HepG2 (cell line): ENCODE data around the gene RGS19. TPM values are rescaled to one million over a fixed set of nuclear protein-coding genes. Genes with fewer than 3 reads are reported as not detected.

Experiments
- KMT2A ChIP-seq: sonication (generic); formaldehyde crosslinking; IDR thresholded peaks from 2 replicates; pipeline ENCODE4 v1.4.0; 2020; ENCODE audit warnings: missing genetic modification reagents
- KMT2B ChIP-seq: IDR thresholded peaks from 2 replicates; pipeline ENCODE4 v1.6.1; 2016; ENCODE audit warnings: missing genetic modification reagents, missing compliant biosample characterization
- PHB2 ChIP-seq: fragments of 450-650 bp; IDR thresholded peaks from 2 replicates; pipeline ENCODE4 v1.6.1; 2018; ENCODE audit not compliant: partially characterized antibody
- RAD51 ChIP-seq: fragments of 450-650 bp; IDR thresholded peaks from 2 replicates; pipeline ENCODE4 v1.6.1; 2016; ENCODE audit warnings: borderline replicate concordance
- U2AF2 ChIP-seq: fragments of 200-400 bp; formaldehyde crosslinking; IDR thresholded peaks from 2 replicates; pipeline ENCODE4 v1.6.1; 2017; ENCODE audit warnings: low read depth, mild to moderate bottlenecking, low read length
- XRCC5 ChIP-seq: fragments of 200-400 bp; formaldehyde crosslinking; optimal IDR thresholded peaks from 2 replicates; pipeline ENCODE3; 2017; ENCODE audit warnings: mild to moderate bottlenecking, low read length
- YEATS2 ChIP-seq: sonication (generic); formaldehyde crosslinking; IDR thresholded peaks from 2 replicates; pipeline ENCODE4 v1.4.0; 2020; ENCODE audit warnings: missing genetic modification reagents, borderline replicate concordance
- ZNF260 ChIP-seq: sonication (generic); formaldehyde crosslinking; IDR thresholded peaks from 2 replicates; pipeline ENCODE4 v1.4.0; 2020; ENCODE audit warnings: missing genetic modification reagents, low read depth, mild to moderate bottlenecking, borderline replicate concordance
- ZNF619 ChIP-seq: sonication (generic); formaldehyde crosslinking; IDR thresholded peaks from 2 replicates; pipeline ENCODE4 v1.4.0; 2020; ENCODE audit warnings: mild to moderate bottlenecking, missing genetic modification reagents
- ZSCAN21 ChIP-seq: sonication (generic); formaldehyde crosslinking; IDR thresholded peaks from 2 replicates; pipeline ENCODE4 v1.8.0; 2022; ENCODE audit warnings: mild to moderate bottlenecking, missing genetic modification reagents, moderate library complexity, borderline replicate concordance
- polyA plus RNA-seq, 8 experiments: library from polyadenylated mRNA; depleted of rRNA in 3 of 8; stranded (reverse) in 7 of 8; unstranded in 1 of 8; fragments of >200 nt; fragmentation: Illumina TruSeq in 4 of 8; extraction: Trizol in 4 of 8; gene quantifications; 2 replicates each; pipeline versions ENCODE4 v1.2.1 to v1.2.3, GENCODE V29; 2011 to 2016; ENCODE audit warnings: low read depth in 4 of 8, missing spikeins in 1 of 8, mixed read lengths in 1 of 8; ENCODE audit not compliant: insufficient read depth in 1 of 8
- total RNA-seq, 5 experiments: library from RNA; depleted of rRNA; stranded (reverse); fragments of >200 nt; fragmentation: Illumina TruSeq; extraction: Trizol; gene quantifications; 2 replicates each; pipeline ENCODE4 v1.2.3, GENCODE V29; 2016; ENCODE audit warnings: low read depth in 1 of 5
- TF ChIP-seq, protein P1 (sequence below): sonication (generic); formaldehyde crosslinking; conservative IDR thresholded peaks from 2 replicates; pipeline ENCODE4 v1.5.0; 2020; ENCODE audit warnings: missing genetic modification reagents
- TF ChIP-seq, protein P2 (sequence below): sonication (generic); formaldehyde crosslinking; IDR thresholded peaks from 2 replicates; pipeline ENCODE4 v1.5.0; 2020; ENCODE audit warnings: missing genetic modification reagents
- TF ChIP-seq, protein P3 (sequence below): IDR thresholded peaks from 2 replicates; pipeline ENCODE4 v1.6.1; 2016; ENCODE audit warnings: missing genetic modification reagents, missing compliant biosample characterization
- TF ChIP-seq, protein P4 (sequence below): IDR thresholded peaks from 2 replicates; pipeline ENCODE4 v1.6.1; 2016; ENCODE audit warnings: missing compliant biosample characterization, missing genetic modification reagents, borderline replicate concordance
- TF ChIP-seq, protein P5 (sequence below): sonication (generic); formaldehyde crosslinking; IDR thresholded peaks from 2 replicates; pipeline ENCODE4 v1.5.0; 2020; ENCODE audit warnings: missing genetic modification reagents, mild to moderate bottlenecking, borderline replicate concordance
- TF ChIP-seq, protein P6 (sequence below): sonication (generic); formaldehyde crosslinking; IDR thresholded peaks from 2 replicates; pipeline ENCODE4 v1.4.0; 2020; ENCODE audit warnings: missing genetic modification reagents, borderline replicate concordance
- TF ChIP-seq, protein P7 (sequence below): sonication (generic); formaldehyde crosslinking; IDR thresholded peaks from 2 replicates; pipeline ENCODE4 v1.5.0; 2020; ENCODE audit warnings: missing genetic modification reagents

The RGS19 gene
- total and polyA plus RNA-seq, 2 of the 13 experiments (the other 11 are each of a cell fraction or from before 2014, with no cell fraction given) = 10.7 to 11.9 TPM

DNA sequence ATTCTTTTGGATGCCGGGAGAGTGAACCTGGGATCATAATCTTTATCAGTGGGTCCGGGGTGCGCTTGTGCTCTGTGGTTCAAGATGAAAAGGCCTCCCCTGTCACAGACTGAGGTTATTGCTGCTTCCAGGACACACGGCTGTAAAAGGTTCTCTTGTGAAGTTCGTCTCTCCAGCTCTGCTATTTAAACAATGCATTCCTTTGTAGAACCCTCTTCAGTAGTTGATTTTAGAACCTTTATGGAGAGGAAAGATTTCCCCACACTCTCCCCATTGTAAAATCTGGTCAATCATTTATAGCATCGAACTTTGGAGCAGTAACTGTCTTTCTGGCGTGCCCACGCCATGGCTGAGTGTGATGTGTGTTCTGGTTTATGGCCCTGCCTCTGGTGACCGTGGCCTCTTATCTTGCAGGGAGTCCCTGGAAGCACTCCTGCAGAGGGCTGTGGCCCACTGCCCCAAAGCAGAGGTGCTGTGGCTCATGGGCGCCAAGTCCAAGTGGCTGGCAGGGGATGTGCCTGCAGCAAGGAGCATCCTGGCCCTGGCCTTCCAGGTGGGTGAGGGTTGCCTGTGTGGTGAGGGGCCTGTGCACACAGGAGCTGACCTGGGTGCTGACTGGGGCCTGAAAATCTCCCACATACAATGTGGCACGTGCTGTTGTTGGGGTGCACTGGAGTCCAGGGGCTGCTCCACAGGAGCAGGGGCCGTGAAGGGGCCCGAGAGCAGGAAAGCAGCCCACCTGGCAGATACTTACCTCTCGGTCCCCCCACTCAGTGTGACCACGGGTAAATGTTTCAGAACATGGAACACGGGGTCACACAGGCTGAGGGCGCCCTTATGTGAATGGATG is 55.0 kb downstream of the RGS19 start (continued):
- TF ChIP-seq, protein P1, sequence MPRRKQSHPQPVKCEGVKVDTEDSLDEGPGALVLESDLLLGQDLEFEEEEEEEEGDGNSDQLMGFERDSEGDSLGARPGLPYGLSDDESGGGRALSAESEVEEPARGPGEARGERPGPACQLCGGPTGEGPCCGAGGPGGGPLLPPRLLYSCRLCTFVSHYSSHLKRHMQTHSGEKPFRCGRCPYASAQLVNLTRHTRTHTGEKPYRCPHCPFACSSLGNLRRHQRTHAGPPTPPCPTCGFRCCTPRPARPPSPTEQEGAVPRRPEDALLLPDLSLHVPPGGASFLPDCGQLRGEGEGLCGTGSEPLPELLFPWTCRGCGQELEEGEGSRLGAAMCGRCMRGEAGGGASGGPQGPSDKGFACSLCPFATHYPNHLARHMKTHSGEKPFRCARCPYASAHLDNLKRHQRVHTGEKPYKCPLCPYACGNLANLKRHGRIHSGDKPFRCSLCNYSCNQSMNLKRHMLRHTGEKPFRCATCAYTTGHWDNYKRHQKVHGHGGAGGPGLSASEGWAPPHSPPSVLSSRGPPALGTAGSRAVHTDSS (CRISPR knock-in tag) = no peak
- TF ChIP-seq KMT2A (no peak), XRCC5 (peak; percentile 91), PHB2 (no peak), ZNF619 (no peak), YEATS2 (CRISPR knock-in tag) (peak; percentile 77), U2AF2 (no peak), ZSCAN21 (CRISPR knock-in tag) (peak; percentile 10), ZNF260 (no peak), KMT2B (no peak; the same call in 1 of the 2 replicates), RAD51 (no peak)
- TF ChIP-seq, protein P2, sequence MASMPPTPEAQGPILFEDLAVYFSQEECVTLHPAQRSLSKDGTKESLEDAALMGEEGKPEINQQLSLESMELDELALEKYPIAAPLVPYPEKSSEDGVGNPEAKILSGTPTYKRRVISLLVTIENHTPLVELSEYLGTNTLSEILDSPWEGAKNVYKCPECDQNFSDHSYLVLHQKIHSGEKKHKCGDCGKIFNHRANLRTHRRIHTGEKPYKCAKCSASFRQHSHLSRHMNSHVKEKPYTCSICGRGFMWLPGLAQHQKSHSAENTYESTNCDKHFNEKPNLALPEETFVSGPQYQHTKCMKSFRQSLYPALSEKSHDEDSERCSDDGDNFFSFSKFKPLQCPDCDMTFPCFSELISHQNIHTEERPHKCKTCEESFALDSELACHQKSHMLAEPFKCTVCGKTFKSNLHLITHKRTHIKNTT (CRISPR knock-in tag) = no peak
- TF ChIP-seq, protein P3, sequence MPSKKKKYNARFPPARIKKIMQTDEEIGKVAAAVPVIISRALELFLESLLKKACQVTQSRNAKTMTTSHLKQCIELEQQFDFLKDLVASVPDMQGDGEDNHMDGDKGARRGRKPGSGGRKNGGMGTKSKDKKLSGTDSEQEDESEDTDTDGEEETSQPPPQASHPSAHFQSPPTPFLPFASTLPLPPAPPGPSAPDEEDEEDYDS (CRISPR knock-in tag) = peak; percentile 50; the same call in 1 of the 2 replicates
- TF ChIP-seq, protein P4, sequence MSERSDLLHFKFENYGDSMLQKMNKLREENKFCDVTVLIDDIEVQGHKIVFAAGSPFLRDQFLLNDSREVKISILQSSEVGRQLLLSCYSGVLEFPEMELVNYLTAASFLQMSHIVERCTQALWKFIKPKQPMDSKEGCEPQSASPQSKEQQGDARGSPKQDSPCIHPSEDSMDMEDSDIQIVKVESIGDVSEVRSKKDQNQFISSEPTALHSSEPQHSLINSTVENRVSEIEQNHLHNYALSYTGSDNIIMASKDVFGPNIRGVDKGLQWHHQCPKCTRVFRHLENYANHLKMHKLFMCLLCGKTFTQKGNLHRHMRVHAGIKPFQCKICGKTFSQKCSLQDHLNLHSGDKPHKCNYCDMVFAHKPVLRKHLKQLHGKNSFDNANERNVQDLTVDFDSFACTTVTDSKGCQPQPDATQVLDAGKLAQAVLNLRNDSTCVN (CRISPR knock-in tag) = peak; percentile 78; the same call in 1 of the 2 replicates
- TF ChIP-seq, protein P5, sequence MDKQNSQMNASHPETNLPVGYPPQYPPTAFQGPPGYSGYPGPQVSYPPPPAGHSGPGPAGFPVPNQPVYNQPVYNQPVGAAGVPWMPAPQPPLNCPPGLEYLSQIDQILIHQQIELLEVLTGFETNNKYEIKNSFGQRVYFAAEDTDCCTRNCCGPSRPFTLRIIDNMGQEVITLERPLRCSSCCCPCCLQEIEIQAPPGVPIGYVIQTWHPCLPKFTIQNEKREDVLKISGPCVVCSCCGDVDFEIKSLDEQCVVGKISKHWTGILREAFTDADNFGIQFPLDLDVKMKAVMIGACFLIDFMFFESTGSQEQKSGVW (CRISPR knock-in tag) = no peak
- TF ChIP-seq, protein P6, sequence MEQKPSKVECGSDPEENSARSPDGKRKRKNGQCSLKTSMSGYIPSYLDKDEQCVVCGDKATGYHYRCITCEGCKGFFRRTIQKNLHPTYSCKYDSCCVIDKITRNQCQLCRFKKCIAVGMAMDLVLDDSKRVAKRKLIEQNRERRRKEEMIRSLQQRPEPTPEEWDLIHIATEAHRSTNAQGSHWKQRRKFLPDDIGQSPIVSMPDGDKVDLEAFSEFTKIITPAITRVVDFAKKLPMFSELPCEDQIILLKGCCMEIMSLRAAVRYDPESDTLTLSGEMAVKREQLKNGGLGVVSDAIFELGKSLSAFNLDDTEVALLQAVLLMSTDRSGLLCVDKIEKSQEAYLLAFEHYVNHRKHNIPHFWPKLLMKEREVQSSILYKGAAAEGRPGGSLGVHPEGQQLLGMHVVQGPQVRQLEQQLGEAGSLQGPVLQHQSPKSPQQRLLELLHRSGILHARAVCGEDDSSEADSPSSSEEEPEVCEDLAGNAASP = peak; percentile 76
- TF ChIP-seq, protein P7, sequence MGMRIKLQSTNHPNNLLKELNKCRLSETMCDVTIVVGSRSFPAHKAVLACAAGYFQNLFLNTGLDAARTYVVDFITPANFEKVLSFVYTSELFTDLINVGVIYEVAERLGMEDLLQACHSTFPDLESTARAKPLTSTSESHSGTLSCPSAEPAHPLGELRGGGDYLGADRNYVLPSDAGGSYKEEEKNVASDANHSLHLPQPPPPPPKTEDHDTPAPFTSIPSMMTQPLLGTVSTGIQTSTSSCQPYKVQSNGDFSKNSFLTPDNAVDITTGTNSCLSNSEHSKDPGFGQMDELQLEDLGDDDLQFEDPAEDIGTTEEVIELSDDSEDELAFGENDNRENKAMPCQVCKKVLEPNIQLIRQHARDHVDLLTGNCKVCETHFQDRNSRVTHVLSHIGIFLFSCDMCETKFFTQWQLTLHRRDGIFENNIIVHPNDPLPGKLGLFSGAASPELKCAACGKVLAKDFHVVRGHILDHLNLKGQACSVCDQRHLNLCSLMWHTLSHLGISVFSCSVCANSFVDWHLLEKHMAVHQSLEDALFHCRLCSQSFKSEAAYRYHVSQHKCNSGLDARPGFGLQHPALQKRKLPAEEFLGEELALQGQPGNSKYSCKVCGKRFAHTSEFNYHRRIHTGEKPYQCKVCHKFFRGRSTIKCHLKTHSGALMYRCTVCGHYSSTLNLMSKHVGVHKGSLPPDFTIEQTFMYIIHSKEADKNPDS (CRISPR knock-in tag) = no peak
